Fibroblast of the aortic adventitia (primary cell): Measurements from ENCODE around the gene SLC9A6. TPM values are rescaled to one million over a fixed set of nuclear protein-coding genes. Genes with fewer than 3 reads are reported as not detected.
"Not testable (repeated sequence)": the region's sequence is repeated elsewhere in the genome, so short reads cannot be mapped to it uniquely, and the experiment has no call there.

ENCODE experiments used
- DNase-seq: peaks from one replicate; pipeline ENCODE4 v3.0.0-alpha.2; 2010; ENCODE audit warnings: low read depth
- H3K4me3 ChIP-seq: 2 replicates; pipeline ENCODE4 v1.5.1; 2011; ENCODE audit warnings: low read depth, mild to moderate bottlenecking, control low read depth, low read length, moderate library complexity
- CTCF ChIP-seq: IDR thresholded peaks from 2 replicates; pipeline ENCODE4 v1.5.1; 2011; ENCODE audit warnings: mild to moderate bottlenecking, low read length, control low read depth, inconsistent platforms; ENCODE audit not compliant: insufficient read depth
- total RNA-seq: library from RNA; depleted of rRNA; stranded (reverse); fragments of >200 nt; gene quantifications from 2 replicates; pipeline ENCODE4 v1.2.3, GENCODE V29; 2012; ENCODE audit warnings: low replicate concordance

Gene SLC9A6
- total RNA-seq, 1 donor = 26.3 TPM

GRCh38 chrX:136064661-136065043 lies 79.4 kb downstream of the SLC9A6 start:
- no peak overlapping the region for H3K4me3 ChIP-seq
- DNase-seq = no peak
- no peak for TF ChIP-seq CTCF

GRCh38 chrX:136065044-136065671 lies 79.9 kb downstream of the SLC9A6 start:
- H3K4me3 ChIP-seq = no peak overlapping the region
- no peak for TF ChIP-seq CTCF
- peak; percentile 61 for DNase-seq

- no peak for DNase-seq
- H3K4me3 ChIP-seq = no peak overlapping the region
- no peak for TF ChIP-seq CTCF
These were observed 81.9 kb downstream of the SLC9A6 start for GRCh38 chrX:136067097-136067496.

- no peak for DNase-seq
- TF ChIP-seq CTCF = no peak
- H3K4me3 ChIP-seq = no peak overlapping the region
These were observed 82.7 kb downstream of the SLC9A6 start for GRCh38 chrX:136067966-136068365.

GRCh38 chrX:136076942-136077341 lies 91.7 kb downstream of the SLC9A6 start:
- no peak for TF ChIP-seq CTCF
- no peak for DNase-seq
- H3K4me3 ChIP-seq = no peak overlapping the region

GRCh38 chrX:136080766-136081165 lies 95.5 kb downstream of the SLC9A6 start:
- H3K4me3 ChIP-seq = no peak overlapping the region
- TF ChIP-seq CTCF = no peak
- no peak for DNase-seq

- TF ChIP-seq CTCF = no peak
- no peak for DNase-seq
- H3K4me3 ChIP-seq = no peak overlapping the region
These were observed 101.3 kb downstream of the SLC9A6 start for GRCh38 chrX:136086521-136086920.

- DNase-seq, H3K4me3 ChIP-seq: not testable (repeated sequence)
These were observed 106.7 kb downstream of the SLC9A6 start for GRCh38 chrX:136091898-136092297.
